ENCODE measurements around the gene CLASP2.
A peak's percentile ranks its signal among the peaks of the same experiment; 100 is the strongest.
"Not testable (repeated sequence)": the region's sequence is repeated elsewhere in the genome, so short reads cannot be mapped to it uniquely, and the experiment has no call there.

Gene CLASP2

GRCh38 chr3:33658991-33659848 is 58.8 kb downstream of the CLASP2 start:
- H3K4me3 Mint-ChIP-seq: peak overlapping the region; percentile 74 to 82
- peaks cover 24% of the 10 kb centered on the region for H3K4me1 Mint-ChIP-seq
- ATAC-seq: peak; percentile 93
- DNase-seq: peak; percentile 15 to 21
- no peaks in the 10 kb centered on the region for H3K27me3 Mint-ChIP-seq
- no peaks in the 10 kb centered on the region for H3K9me3 Mint-ChIP-seq
- H3K27ac Mint-ChIP-seq: peak overlapping the region in 1 of 2 donors; percentile 22

- DNase-seq (no peak), ATAC-seq (peak; percentile 40)
- Mint-ChIP-seq H3K27ac (no peak overlapping the region), H3K9me3 (no peaks in the 10 kb centered on the region), H3K27me3 (no peaks in the 10 kb centered on the region), H3K4me1 (peaks cover 28% of the 10 kb centered on the region), H3K4me3 (peak overlapping the region; percentile 74 to 82)
These were observed 59.4 kb downstream of the CLASP2 start for GRCh38 chr3:33658621-33658990.

DNA sequence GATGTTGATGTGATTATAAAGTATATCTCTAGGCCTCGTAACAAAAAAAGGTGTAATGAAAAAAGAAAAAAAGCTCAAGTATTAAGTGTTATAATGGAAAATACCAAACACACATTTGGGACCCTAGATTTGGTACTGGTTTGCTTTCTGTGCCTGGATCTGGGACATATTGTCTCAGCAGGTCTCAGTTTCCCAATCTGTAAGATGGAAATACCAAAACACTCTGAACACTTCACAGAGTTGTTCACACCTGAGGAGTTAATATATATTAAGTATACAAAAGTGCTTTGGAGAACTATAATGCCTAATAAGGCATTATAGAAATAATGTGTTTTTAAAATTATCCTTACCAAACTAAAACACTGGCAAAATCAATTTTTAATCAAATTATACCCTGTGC is 60.0 kb downstream of the CLASP2 start:
- Mint-ChIP-seq H3K9me3 (no peaks in the 10 kb centered on the region), H3K4me3 (no peak overlapping the region)
- no peak for ATAC-seq

DNA sequence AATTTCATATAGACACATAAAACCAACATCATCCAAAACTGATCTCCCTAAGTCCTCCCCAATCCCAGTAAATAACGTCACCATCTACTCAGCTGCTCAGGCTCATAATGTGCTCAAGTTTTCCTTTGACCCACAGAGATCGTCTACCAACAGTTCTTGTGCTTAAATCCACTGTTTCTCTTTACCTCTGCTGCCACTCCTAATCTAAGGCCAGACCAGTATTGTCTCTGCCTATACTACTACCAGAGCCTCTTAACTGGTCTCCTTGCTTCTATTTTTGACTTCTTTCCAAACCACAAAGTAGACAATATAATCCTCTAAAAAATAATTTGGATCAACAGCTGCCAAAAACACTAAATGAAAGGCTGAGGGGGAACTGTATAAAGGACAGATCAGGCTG is 65.3 kb downstream of the CLASP2 start:
- no peaks in the 10 kb centered on the region for H3K27me3 Mint-ChIP-seq
- DNase-seq (no peak), ATAC-seq (no peak)
- peak overlapping the region in 1 of 2 donors; percentile 1 for H3K27ac Mint-ChIP-seq
- H3K4me3 Mint-ChIP-seq: no peak overlapping the region
- H3K9me3 Mint-ChIP-seq: no peaks in the 10 kb centered on the region
- peaks cover 12% of the 10 kb centered on the region for H3K4me1 Mint-ChIP-seq

More for the DNA sequence above, 60.0 kb downstream of the CLASP2 start:
- Mint-ChIP-seq H3K27ac (no peak overlapping the region), H3K4me1 (peaks cover 28% of the 10 kb centered on the region), H3K27me3 (no peaks in the 10 kb centered on the region)
- DNase-seq: no peak

- not testable (repeated sequence) for H3K27me3 Mint-ChIP-seq, H3K4me3 Mint-ChIP-seq, ATAC-seq, H3K27ac Mint-ChIP-seq, H3K9me3 Mint-ChIP-seq, DNase-seq
- H3K4me1 Mint-ChIP-seq: peaks cover 12% of the 10 kb centered on the region
These were observed 67.0 kb downstream of the CLASP2 start for GRCh38 chr3:33651101-33651500.

GRCh38 chr3:33650495-33650894 is 67.6 kb downstream of the CLASP2 start:
- no peak for ATAC-seq

DNA sequence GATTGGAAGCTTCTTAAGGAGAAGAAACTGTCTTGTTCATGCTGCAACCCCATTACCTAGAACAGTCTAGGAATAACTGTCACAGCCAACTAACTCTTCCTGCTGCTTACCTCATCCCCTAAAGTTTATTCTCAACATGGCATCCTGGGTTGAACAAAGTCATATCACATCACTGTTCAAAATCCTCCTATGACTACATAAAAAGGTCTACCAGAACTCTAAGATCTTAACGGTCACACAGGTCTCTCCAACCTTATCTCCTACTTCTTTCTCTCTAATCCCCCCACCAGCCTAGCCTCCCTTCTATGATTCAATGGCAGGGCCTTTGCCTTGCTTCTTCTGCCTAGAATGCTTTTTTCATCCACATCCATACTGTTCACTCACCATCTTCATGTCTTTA is 69.3 kb downstream of the CLASP2 start:
- Mint-ChIP-seq H3K4me3 (no peak overlapping the region), H3K9me3 (no peaks in the 10 kb centered on the region), H3K4me1 (peaks cover 20% of the 10 kb centered on the region), H3K27ac (no peak overlapping the region), H3K27me3 (no peaks in the 10 kb centered on the region)
- peak; percentile 26 for ATAC-seq
- DNase-seq: no peak

More at GRCh38 chr3:33650495-33650894, 67.6 kb downstream of the CLASP2 start:
- Mint-ChIP-seq H3K4me1 (peaks cover 18% of the 10 kb centered on the region), H3K27ac (no peak overlapping the region), H3K9me3 (no peaks in the 10 kb centered on the region), H3K4me3 (no peak overlapping the region), H3K27me3 (no peaks in the 10 kb centered on the region)
- DNase-seq: no peak

DNA sequence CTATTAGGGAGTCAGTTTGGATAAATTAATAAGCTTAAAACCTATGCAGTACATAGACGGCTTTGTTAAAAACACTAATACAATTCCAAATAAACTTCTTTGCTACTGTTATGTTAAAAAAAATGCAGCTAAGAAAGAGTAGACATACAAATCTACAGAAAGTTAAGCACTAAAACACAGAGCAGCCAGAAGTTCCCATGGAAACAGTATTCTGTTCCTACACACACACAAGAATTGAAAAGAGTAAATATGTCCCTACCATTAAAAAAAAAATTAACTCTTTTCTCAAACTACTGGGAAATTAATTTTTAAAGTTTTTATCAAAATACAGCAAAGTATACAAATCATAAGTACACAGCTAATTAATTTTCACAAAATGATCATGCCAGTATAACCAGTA is 71.6 kb downstream of the CLASP2 start:
- no peak overlapping the region for H3K27ac Mint-ChIP-seq
- no peaks in the 10 kb centered on the region for H3K27me3 Mint-ChIP-seq
- H3K9me3 Mint-ChIP-seq: no peaks in the 10 kb centered on the region

GRCh38 chr3:33645060-33645647 is 72.9 kb downstream of the CLASP2 start:
- ATAC-seq: peak; percentile 87
- DNase-seq: peak; percentile 13 to 40
- peak overlapping the region in 1 of 2 donors; percentile 46 for H3K27ac Mint-ChIP-seq

More for the DNA sequence above, 71.6 kb downstream of the CLASP2 start:
- Mint-ChIP-seq H3K4me3 (no peak overlapping the region), H3K4me1 (peaks cover 20% of the 10 kb centered on the region)
- DNase-seq: no peak
- ATAC-seq: no peak

GRCh38 chr3:33644582-33644981 is 73.5 kb downstream of the CLASP2 start:
- ATAC-seq (no peak), DNase-seq (no peak)
- Mint-ChIP-seq H3K27me3 (no peaks in the 10 kb centered on the region), H3K4me3 (no peak overlapping the region), H3K4me1 (peaks cover 20% of the 10 kb centered on the region), H3K9me3 (no peaks in the 10 kb centered on the region), H3K27ac (no peak overlapping the region)

More at GRCh38 chr3:33645060-33645647, 72.9 kb downstream of the CLASP2 start:
- peaks cover 20% of the 10 kb centered on the region for H3K4me1 Mint-ChIP-seq
- H3K4me3 Mint-ChIP-seq: peak overlapping the region; percentile 56 to 67
- no peaks in the 10 kb centered on the region for H3K9me3 Mint-ChIP-seq
- no peaks in the 10 kb centered on the region for H3K27me3 Mint-ChIP-seq

- no peak for DNase-seq
These were observed 75.2 kb downstream of the CLASP2 start for GRCh38 chr3:33642806-33643205.

GRCh38 chr3:33639889-33640288 is 78.2 kb downstream of the CLASP2 start:
- H3K9me3 Mint-ChIP-seq: no peaks in the 10 kb centered on the region
- peaks cover 7% of the 10 kb centered on the region for H3K4me1 Mint-ChIP-seq
- no peak for ATAC-seq
- H3K4me3 Mint-ChIP-seq: no peak overlapping the region
- no peak overlapping the region for H3K27ac Mint-ChIP-seq
- no peak for DNase-seq
- H3K27me3 Mint-ChIP-seq: no peaks in the 10 kb centered on the region

More at GRCh38 chr3:33642806-33643205, 75.2 kb downstream of the CLASP2 start:
- no peak for ATAC-seq
- Mint-ChIP-seq H3K27me3 (no peaks in the 10 kb centered on the region), H3K9me3 (no peaks in the 10 kb centered on the region), H3K27ac (no peak overlapping the region), H3K4me3 (no peak overlapping the region), H3K4me1 (peaks cover 20% of the 10 kb centered on the region)

DNA sequence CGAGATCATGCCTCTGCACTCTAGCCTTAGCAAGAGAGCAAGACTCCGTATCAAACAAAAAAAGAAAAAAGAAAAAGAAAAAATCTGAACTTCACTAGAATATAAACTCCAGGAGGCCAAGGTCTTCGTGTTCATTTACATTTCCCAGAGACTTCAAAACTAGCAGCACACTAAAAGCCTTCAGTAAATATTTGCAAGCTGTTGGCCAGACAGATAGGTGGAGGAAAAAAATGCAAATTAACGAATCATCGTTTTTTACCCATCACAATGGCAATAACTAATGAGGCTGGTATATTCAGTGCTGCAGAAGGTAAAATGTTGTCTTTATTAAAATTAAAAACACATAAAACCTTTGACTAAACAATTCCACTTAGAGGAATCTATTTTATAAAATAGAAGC is 80.6 kb downstream of the CLASP2 start:
- Mint-ChIP-seq H3K4me1 (peaks cover 1% of the 10 kb centered on the region), H3K27me3 (no peaks in the 10 kb centered on the region), H3K9me3 (no peaks in the 10 kb centered on the region), H3K27ac (no peak overlapping the region), H3K4me3 (no peak overlapping the region)
- no peak for DNase-seq
- ATAC-seq: no peak

- ATAC-seq: no peak
- Mint-ChIP-seq H3K4me1 (no peaks in the 10 kb centered on the region), H3K9me3 (no peaks in the 10 kb centered on the region), H3K4me3 (no peak overlapping the region), H3K27ac (no peak overlapping the region), H3K27me3 (no peaks in the 10 kb centered on the region)
- DNase-seq: no peak
These were observed 81.8 kb downstream of the CLASP2 start for GRCh38 chr3:33636125-33636850.

- no peak for ATAC-seq
- no peaks in the 10 kb centered on the region for H3K9me3 Mint-ChIP-seq
- no peaks in the 10 kb centered on the region for H3K27me3 Mint-ChIP-seq
- no peak overlapping the region for H3K27ac Mint-ChIP-seq
- no peak overlapping the region for H3K4me3 Mint-ChIP-seq
- H3K4me1 Mint-ChIP-seq: no peaks in the 10 kb centered on the region
- no peak for DNase-seq
These were observed 83.8 kb downstream of the CLASP2 start for GRCh38 chr3:33634262-33634661.

GRCh38 chr3:33629219-33629618 is 88.8 kb downstream of the CLASP2 start:
- ATAC-seq (no peak), DNase-seq (no peak)
- Mint-ChIP-seq H3K27ac (no peak overlapping the region), H3K4me3 (no peak overlapping the region), H3K9me3 (no peaks in the 10 kb centered on the region), H3K27me3 (no peaks in the 10 kb centered on the region), H3K4me1 (no peaks in the 10 kb centered on the region)

Measured in stimulated activated naive CD8-positive, alpha-beta T cell treated with anti-CD3 and anti-CD28 coated beads, Interleukin-15, amount 100 ng/mL, for 72 hours (primary cell).